Fibroblast of lung (primary cell): ENCODE data around the gene ZNF581.

Experiments
- EZH2 ChIP-seq: IDR thresholded peaks from 2 replicates; pipeline ENCODE4 v1.5.1; 2012; ENCODE audit warnings: low read length, control low read depth, mild to moderate bottlenecking; ENCODE audit errors: missing control alignments
- TF ChIP-seq, protein P1 (sequence below), 2 donors: IDR thresholded peaks in 1 of 2; conservative IDR thresholded peaks in 1 of 2; 1 replicate in 1 of 2; 2 replicates in 1 of 2; pipeline ENCODE4 v1.5.1; 2011 to 2012; ENCODE audit warnings: low read length in 2 of 2, control low read depth in 1 of 2, inconsistent platforms in 1 of 2, low read depth in 1 of 2, mild to moderate bottlenecking in 1 of 2

DNA sequence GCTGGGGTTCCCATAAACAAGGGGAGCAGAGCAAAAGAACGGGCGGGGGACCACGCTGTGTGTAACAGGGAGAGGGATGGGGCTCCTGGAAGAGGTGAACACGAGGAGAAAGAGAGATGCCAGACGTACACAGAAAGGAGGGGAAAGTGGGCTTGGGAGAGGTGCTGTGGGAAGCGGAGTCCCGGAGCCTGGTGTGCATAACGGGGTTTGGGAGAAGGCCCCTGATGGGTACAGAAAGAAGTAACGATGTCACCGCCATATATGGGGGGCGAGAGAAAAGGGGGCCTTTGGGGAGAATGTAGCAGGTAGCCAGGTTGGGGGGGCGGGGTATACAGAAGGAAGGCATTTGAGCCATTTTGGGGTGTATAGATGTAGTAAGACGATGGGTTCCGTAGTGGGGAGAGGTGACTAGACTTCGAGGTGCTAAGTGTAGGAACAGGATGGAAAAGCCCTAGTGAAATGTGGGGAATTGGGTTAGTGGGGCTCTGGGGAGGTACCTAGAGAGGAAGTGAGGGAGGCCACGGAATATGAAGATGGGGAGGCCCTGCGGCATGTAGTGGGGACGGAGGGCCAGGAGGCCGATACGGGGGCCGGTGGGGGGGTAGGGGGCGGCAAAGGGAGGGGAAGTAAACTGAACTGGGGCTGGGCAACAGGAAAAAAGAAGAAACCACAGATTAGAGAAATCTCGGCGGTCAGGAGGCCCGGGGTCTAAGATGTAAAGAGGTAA is 1.9 kb upstream of the ZNF581 start:
- TF ChIP-seq, protein P1, sequence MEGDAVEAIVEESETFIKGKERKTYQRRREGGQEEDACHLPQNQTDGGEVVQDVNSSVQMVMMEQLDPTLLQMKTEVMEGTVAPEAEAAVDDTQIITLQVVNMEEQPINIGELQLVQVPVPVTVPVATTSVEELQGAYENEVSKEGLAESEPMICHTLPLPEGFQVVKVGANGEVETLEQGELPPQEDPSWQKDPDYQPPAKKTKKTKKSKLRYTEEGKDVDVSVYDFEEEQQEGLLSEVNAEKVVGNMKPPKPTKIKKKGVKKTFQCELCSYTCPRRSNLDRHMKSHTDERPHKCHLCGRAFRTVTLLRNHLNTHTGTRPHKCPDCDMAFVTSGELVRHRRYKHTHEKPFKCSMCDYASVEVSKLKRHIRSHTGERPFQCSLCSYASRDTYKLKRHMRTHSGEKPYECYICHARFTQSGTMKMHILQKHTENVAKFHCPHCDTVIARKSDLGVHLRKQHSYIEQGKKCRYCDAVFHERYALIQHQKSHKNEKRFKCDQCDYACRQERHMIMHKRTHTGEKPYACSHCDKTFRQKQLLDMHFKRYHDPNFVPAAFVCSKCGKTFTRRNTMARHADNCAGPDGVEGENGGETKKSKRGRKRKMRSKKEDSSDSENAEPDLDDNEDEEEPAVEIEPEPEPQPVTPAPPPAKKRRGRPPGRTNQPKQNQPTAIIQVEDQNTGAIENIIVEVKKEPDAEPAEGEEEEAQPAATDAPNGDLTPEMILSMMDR (conservative IDR thresholded peaks at IDR 0.05 in 1 of 2, IDR thresholded peaks at IDR 0.05 in 1 of 2; ENCODE audit: low read depth in 1 of 2, low read length in 2 of 2): no peak
- TF ChIP-seq EZH2: no peak
